GM19193 (cell line): ENCODE results near the gene CCNG2.

ENCODE experiments used
- POLR2A ChIP-seq: IDR thresholded peaks from 4 replicates; pipeline ENCODE4 v1.6.1; 2011; ENCODE audit not compliant: insufficient read depth, insufficient read length; ENCODE audit errors: extremely low read depth

CCNG2 gene

GRCh38 chr4:77201343-77201742, 44.3 kb downstream of the CCNG2 start:
- TF ChIP-seq POLR2A = no peak

GRCh38 chr4:77201857-77202256, 44.9 kb downstream of the CCNG2 start:
- TF ChIP-seq POLR2A = no peak

- no peak for TF ChIP-seq POLR2A
Measured at GRCh38 chr4:77202491-77202890, 45.5 kb downstream of the CCNG2 start.

GRCh38 chr4:77203380-77204197, 46.6 kb downstream of the CCNG2 start:
- TF ChIP-seq POLR2A = no peak

GRCh38 chr4:77204621-77205020, 47.6 kb downstream of the CCNG2 start:
- no peak for TF ChIP-seq POLR2A

GRCh38 chr4:77209012-77209411, 52.0 kb downstream of the CCNG2 start:
- no peak for TF ChIP-seq POLR2A

- TF ChIP-seq POLR2A = no peak
Measured at GRCh38 chr4:77209936-77210335, 52.9 kb downstream of the CCNG2 start.

- no peak for TF ChIP-seq POLR2A
Measured at GRCh38 chr4:77215107-77215506, 58.1 kb downstream of the CCNG2 start.

GRCh38 chr4:77217526-77217925, 60.5 kb downstream of the CCNG2 start:
- no peak for TF ChIP-seq POLR2A

- no peak for TF ChIP-seq POLR2A
Measured at GRCh38 chr4:77219266-77219665, 62.3 kb downstream of the CCNG2 start.
